ENCODE data around the gene PDE5A. TPM values are rescaled to one million over a fixed set of nuclear protein-coding genes. Genes with fewer than 3 reads are reported as not detected.

The PDE5A gene
- total RNA-seq, 4 donors from 2014 or later, result 154 to 208 (median 199) TPM

DNA sequence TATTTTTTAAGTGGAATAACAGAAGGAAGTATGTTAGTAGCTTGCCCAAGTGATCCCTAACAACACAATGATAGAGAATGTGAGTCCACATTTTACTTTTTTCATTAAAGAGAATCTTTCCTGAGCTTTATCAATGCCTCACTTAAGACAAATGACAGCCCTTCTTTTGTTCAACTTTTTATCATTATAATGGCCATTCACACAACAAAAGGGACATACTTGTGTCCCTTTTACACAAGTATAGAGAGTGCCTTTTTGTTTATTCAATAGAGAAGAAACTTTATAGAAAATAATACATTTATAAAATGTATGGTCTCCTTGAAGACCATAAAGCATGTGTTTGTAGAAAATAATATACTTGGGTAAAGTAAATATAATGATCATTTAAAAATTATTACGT, 96.3 kb downstream of the PDE5A start:
- peak overlapping the region in 2 of 4 donors; percentile 8 for H3K27ac ChIP-seq (replicated peaks in 1 of 4)
- TF ChIP-seq POLR2A (IDR thresholded peaks at IDR 0.05; ENCODE audit: low read depth) (no peak), EP300 (IDR thresholded peaks at IDR 0.05) (no peak), POLR2AphosphoS5 (IDR thresholded peaks at IDR 0.05) (no peak)
- TF ChIP-seq, protein P1, sequence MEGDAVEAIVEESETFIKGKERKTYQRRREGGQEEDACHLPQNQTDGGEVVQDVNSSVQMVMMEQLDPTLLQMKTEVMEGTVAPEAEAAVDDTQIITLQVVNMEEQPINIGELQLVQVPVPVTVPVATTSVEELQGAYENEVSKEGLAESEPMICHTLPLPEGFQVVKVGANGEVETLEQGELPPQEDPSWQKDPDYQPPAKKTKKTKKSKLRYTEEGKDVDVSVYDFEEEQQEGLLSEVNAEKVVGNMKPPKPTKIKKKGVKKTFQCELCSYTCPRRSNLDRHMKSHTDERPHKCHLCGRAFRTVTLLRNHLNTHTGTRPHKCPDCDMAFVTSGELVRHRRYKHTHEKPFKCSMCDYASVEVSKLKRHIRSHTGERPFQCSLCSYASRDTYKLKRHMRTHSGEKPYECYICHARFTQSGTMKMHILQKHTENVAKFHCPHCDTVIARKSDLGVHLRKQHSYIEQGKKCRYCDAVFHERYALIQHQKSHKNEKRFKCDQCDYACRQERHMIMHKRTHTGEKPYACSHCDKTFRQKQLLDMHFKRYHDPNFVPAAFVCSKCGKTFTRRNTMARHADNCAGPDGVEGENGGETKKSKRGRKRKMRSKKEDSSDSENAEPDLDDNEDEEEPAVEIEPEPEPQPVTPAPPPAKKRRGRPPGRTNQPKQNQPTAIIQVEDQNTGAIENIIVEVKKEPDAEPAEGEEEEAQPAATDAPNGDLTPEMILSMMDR (IDR thresholded peaks at IDR 0.05), result no peak
- intact Hi-C loops (cut with DNase I), result no loop called here
- H3K36me3 ChIP-seq, result peaks cover 0 to 55% (median 5%) of the 10 kb centered on the region in 4 donors
- no peak for DNase-seq (ENCODE audit: extremely low spot score)
- H3K4me3 ChIP-seq, result no peak overlapping the region
- WGBS, result 78% methylated on average over 1 of the region's 1 CpG
- peaks cover 0 to 55% (median 33%) of the 10 kb centered on the region in 4 donors for H3K4me1 ChIP-seq
- H3K27me3 ChIP-seq, result no peaks in the 10 kb centered on the region
- no peaks in the 10 kb centered on the region for H3K9me3 ChIP-seq

DNA sequence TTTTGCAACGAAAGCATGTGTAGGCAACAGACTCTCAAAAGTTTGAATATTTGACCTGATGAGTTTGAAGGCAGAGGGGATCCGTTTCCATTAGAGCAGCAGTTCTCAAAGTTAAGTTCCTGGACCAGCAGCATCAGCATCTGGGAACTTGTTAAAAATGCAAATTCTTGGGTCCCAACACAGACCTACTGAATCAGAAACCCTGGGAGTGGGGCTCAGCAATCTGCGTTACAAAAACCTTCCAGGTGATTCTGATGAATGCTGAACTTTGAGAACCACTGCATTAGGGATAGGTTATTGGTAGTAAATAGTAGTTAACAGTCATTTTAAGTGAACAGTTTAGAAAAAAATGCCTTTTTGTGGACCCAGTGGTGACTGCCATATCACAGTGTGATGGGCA, 98.8 kb downstream of the PDE5A start:
- intact Hi-C loops (cut with DNase I), result no loop called here
- H3K27me3 ChIP-seq, result no peaks in the 10 kb centered on the region
- no peak for TF ChIP-seq EP300 (IDR thresholded peaks at IDR 0.05)
- H3K36me3 ChIP-seq, result peaks cover 0 to 43% (median 6%) of the 10 kb centered on the region in 4 donors
- H3K27ac ChIP-seq (replicated peaks in 1 of 4), result peak overlapping the region in 3 of 4 donors; percentile 1 to 56 (median 10)
- no peak overlapping the region for H3K4me3 ChIP-seq
- no peaks in the 10 kb centered on the region for H3K9me3 ChIP-seq
- DNase-seq (ENCODE audit: extremely low spot score), result no peak
- peaks cover 13 to 64% (median 46%) of the 10 kb centered on the region in 4 donors for H3K4me1 ChIP-seq
- 76% methylated on average over 3 of the region's 3 CpGs for WGBS

DNA sequence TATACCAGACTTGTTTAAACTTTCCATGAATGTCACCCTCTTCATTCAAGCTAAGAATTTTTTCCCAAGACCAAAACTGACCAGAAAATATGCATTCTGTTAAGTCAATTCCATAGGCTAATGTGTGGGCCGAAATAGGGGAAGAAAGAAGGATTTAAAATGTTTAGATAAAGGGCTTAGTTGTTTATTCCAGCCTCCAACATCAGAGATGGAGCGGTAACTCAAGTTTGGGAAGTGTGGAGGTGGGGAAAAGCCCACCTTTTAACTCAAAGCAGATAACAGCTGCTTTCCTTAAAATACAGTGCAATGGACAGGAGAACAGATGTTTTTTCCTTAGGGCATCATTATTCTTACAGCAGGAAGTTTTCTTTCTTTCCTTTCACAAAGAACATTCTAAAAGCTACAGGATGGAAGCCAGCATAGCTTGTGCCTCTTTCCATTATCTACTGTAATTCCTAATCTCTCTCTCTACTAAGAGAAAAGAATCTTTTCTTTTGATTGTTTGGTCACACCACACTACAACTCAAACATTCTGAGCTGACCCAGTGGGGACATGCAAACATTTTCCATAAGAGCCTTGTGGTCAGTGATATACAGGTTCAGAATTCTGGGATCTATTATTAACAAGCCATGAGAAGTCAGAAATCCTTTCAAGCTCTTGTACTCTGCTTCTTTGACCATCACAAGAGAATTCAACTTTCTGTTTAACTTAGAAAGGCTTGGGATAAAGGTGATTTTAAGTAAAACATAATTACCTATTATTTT, 101.6 kb downstream of the PDE5A start:
- H3K4me3 ChIP-seq, result no peak overlapping the region
- intact Hi-C loops (cut with DNase I), result no loop called here
- H3K36me3 ChIP-seq, result peaks cover 0 to 25% (median 10%) of the 10 kb centered on the region in 4 donors
- H3K4me1 ChIP-seq, result peaks cover 14 to 84% (median 63%) of the 10 kb centered on the region in 4 donors
- H3K27me3 ChIP-seq, result no peaks in the 10 kb centered on the region
- 52% methylated on average over 2 of the region's 2 CpGs for WGBS
- DNase-seq (ENCODE audit: extremely low spot score), result no peak
- TF ChIP-seq POLR2AphosphoS5 (IDR thresholded peaks at IDR 0.05) (no peak), POLR2A (IDR thresholded peaks at IDR 0.05; ENCODE audit: low read depth) (no peak), EP300 (IDR thresholded peaks at IDR 0.05) (no peak)
- TF ChIP-seq, protein P1 (IDR thresholded peaks at IDR 0.05), result no peak
- H3K27ac ChIP-seq (replicated peaks in 1 of 4), result peak overlapping the region; percentile 61 to 78 (median 66)
- H3K9me3 ChIP-seq, result no peaks in the 10 kb centered on the region

DNA sequence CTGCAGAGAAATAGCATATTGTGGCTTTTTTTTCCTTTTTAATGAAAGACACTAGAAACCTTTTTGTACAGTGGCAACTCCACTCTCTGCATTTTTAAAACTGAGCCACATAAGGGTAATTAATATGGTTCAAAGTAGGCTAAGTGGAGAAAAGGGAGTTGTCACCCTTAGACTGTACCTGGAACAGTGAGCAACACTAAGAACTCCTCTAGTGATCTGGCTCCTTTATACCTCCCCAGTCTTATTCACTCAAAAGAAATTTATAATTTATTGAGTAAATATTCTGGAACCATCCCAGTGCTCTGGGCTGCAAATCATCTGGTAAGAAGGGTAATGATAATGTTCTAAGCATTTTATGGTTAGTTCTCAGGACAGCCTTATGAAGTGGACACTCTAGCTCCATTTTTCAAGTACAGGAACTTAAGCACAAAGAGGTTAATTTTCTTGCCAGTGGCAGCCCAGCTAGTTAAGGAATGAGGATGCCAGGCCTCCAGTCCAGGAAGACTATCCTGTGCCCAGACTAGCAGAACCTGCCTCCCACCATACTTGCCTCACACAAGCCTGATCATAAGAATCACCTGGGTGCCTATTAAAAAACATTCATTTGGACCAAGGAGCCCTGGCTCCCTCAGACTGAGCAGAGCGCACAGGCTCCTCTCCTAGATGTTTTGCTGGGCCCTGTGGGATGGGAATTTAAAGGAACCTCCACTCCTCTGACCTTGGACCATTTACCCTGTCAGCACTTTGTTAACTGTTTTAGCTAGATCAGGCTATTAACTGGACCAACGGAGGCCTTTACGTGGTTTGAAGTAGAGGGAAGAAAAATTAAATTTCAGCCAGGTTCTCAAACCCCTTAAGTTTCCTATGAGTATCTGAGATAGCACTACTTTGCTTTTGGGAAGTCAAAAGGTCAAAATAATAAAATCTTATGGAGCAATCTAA, 102.6 kb downstream of the PDE5A start:
- TF ChIP-seq POLR2AphosphoS5 (IDR thresholded peaks at IDR 0.05) (no peak), POLR2A (IDR thresholded peaks at IDR 0.05; ENCODE audit: low read depth) (no peak), EP300 (IDR thresholded peaks at IDR 0.05) (no peak)
- TF ChIP-seq, protein P1 (IDR thresholded peaks at IDR 0.05), result no peak
- intact Hi-C loops (cut with DNase I), result no loop called here
- Histone ChIP-seq H3K4me3 (no peak overlapping the region), H3K27me3 (no peaks in the 10 kb centered on the region), H3K36me3 (peaks cover 0 to 21% (median 10%) of the 10 kb centered on the region in 4 donors), H3K9me3 (no peaks in the 10 kb centered on the region), H3K27ac (replicated peaks in 1 of 4) (peak overlapping the region; percentile 61 to 78 (median 66)), H3K4me1 (peaks cover 14 to 78% (median 65%) of the 10 kb centered on the region in 4 donors)
- no peak for DNase-seq (ENCODE audit: extremely low spot score)
- WGBS, result 53% methylated on average over 3 of the region's 3 CpGs
